OCI-LY3 (cell line): ENCODE measurements around the gene ALG11.

ENCODE experiments used
- H2AFZ ChIP-seq: fragments of 200-600, 300-600 bp; shearing (Covaris generic); 2 replicates; pipeline ENCODE4 v1.6.0; 2014; ENCODE audit warnings: antibody characterized with exemption, low read depth, low read length
- H3K27ac ChIP-seq: fragments of 200-600, 300-600 bp; sonication (generic); 2 replicates; pipeline ENCODE4 v1.5.1; 2014; ENCODE audit warnings: mild to moderate bottlenecking, low read length, moderate library complexity, mixed read lengths
- H3K27me3 ChIP-seq: fragments of 200-600, 300-600 bp; sonication (generic); 2 replicates; pipeline ENCODE4 v1.6.1; 2014; ENCODE audit warnings: low read depth, low read length, mixed read lengths
- H3K36me3 ChIP-seq: fragments of 200-600, 300-600 bp; sonication (generic); replicated peaks from 2 replicates; pipeline ENCODE3; 2014; ENCODE audit warnings: low read depth, low read length, mixed read lengths
- H3K4me1 ChIP-seq: fragments of 300-600, 200-600 bp; sonication (generic); 2 replicates; pipeline ENCODE4 v1.6.1; 2014; ENCODE audit warnings: low read length, mixed read lengths
- H3K4me2 ChIP-seq: fragments of 200-600, 300-600 bp; sonication (generic); 2 replicates; pipeline ENCODE4 v1.6.1; 2014; ENCODE audit warnings: low read length, mixed read lengths
- H3K4me3 ChIP-seq: fragments of 300-600, 200-600 bp; sonication (generic); 2 replicates; pipeline ENCODE4 v1.5.1; 2014; ENCODE audit warnings: antibody characterized with exemption, mild to moderate bottlenecking, low read length, moderate library complexity
- H3K79me2 ChIP-seq: fragments of 300-600, 200-600 bp; shearing (Covaris generic); 2 replicates; pipeline ENCODE4 v1.6.1; 2014; ENCODE audit warnings: mild to moderate bottlenecking, low read length, mixed read lengths
- H3K9ac ChIP-seq: fragments of 300-600, 200-600 bp; shearing (Covaris generic); 2 replicates; pipeline ENCODE4 v1.6.0; 2014; ENCODE audit warnings: mild to moderate bottlenecking, low read length, moderate library complexity
- H3K9me3 ChIP-seq: fragments of 200-600, 300-600 bp; shearing (Covaris generic); 2 replicates; pipeline ENCODE4 v1.6.1; 2014; ENCODE audit warnings: low read length, mixed read lengths; ENCODE audit not compliant: insufficient read depth
- H4K20me1 ChIP-seq: fragments of 200-600, 300-600 bp; sonication (generic); 2 replicates; pipeline ENCODE4 v1.6.1; 2016; ENCODE audit warnings: low read length, mixed read lengths; ENCODE audit not compliant: insufficient read depth
- EZH2phosphoT487 ChIP-seq: fragments of 200-600 bp; shearing (Covaris generic); IDR thresholded peaks from 2 replicates; pipeline ENCODE4 v1.6.1; 2018; ENCODE audit warnings: antibody characterized with exemption, mixed run types, low read depth
- TF ChIP-seq, protein P1 (sequence below): fragments of 200-600, 300-600 bp; sonication (generic); IDR thresholded peaks from 2 replicates; pipeline ENCODE4 v1.5.1; 2014; ENCODE audit warnings: antibody characterized with exemption, low read length, low read depth

The ALG11 gene

DNA sequence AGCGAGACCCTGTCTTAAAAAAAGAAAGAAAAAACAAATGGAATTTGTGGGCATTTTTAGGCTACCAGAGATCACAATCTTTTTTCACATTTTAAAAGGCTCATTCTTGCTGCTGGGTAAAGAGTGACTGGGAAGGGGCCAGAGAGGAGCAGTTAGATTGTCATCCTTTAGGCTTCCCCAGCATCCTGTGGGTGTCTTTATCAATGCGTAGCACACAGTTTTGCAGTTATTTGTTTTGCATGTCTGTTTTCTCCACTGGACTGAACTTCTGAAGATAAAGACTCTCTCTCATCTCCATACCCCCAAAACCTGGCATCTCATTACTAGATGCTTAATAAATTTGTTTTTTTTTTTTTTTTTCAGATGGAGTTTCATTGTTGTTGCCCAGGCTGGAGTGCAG, 10.2 kb downstream of the ALG11 start:
- Histone ChIP-seq H3K9ac (no peak overlapping the region), H3K27me3 (no peaks in the 10 kb centered on the region), H3K4me2 (no peak overlapping the region), H3K9me3 (no peaks in the 10 kb centered on the region), H3K4me1 (no peaks in the 10 kb centered on the region), H3K36me3 (peaks cover 43% of the 10 kb centered on the region), H4K20me1 (peaks cover 14% of the 10 kb centered on the region; the same call in 1 of the 2 replicates), H3K27ac (no peak overlapping the region), H3K79me2 (peaks cover 19% of the 10 kb centered on the region; the same call in 1 of the 2 replicates), H3K4me3 (no peak overlapping the region), H2AFZ (no peak overlapping the region)
- TF ChIP-seq EZH2phosphoT487: no peak
- TF ChIP-seq, protein P1, sequence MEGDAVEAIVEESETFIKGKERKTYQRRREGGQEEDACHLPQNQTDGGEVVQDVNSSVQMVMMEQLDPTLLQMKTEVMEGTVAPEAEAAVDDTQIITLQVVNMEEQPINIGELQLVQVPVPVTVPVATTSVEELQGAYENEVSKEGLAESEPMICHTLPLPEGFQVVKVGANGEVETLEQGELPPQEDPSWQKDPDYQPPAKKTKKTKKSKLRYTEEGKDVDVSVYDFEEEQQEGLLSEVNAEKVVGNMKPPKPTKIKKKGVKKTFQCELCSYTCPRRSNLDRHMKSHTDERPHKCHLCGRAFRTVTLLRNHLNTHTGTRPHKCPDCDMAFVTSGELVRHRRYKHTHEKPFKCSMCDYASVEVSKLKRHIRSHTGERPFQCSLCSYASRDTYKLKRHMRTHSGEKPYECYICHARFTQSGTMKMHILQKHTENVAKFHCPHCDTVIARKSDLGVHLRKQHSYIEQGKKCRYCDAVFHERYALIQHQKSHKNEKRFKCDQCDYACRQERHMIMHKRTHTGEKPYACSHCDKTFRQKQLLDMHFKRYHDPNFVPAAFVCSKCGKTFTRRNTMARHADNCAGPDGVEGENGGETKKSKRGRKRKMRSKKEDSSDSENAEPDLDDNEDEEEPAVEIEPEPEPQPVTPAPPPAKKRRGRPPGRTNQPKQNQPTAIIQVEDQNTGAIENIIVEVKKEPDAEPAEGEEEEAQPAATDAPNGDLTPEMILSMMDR: no peak

DNA sequence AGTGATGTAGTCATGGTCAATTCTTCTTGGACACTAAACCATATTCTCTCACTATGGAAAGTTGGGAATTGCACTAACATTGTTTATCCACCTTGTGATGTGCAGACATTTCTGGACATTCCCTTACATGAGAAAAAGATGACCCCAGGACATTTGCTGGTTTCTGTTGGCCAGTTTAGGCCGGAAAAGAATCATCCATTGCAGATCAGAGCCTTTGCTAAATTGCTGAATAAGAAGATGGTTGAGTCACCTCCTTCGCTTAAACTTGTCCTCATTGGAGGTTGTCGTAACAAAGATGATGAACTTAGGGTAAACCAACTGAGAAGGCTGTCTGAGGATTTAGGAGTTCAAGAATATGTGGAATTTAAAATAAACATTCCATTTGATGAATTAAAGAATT, 12.3 kb downstream of the ALG11 start, which contains the start of gene UTP14C:
TSS of gene UTP14C (plus strand) at position 211 of the 400 bp plus-strand sequence. CDS start 4,114 bp downstream, outside the sequence.
- Histone ChIP-seq H3K4me1 (no peaks in the 10 kb centered on the region), H3K27me3 (no peaks in the 10 kb centered on the region), H3K9ac (no peak within 1 kb of the TSS), H3K36me3 (peaks cover 46% of the 10 kb centered on the region), H3K4me2 (no peak within 1 kb of the TSS), H2AFZ (no peak within 1 kb of the TSS), H3K79me2 (peaks cover 9% of the 10 kb centered on the region; the same call in 1 of the 2 replicates), H4K20me1 (peaks cover 14% of the 10 kb centered on the region; the same call in 1 of the 2 replicates), H3K4me3 (no peak within 1 kb of the TSS), H3K27ac (no peak within 1 kb of the TSS), H3K9me3 (no peaks in the 10 kb centered on the region)
- TF ChIP-seq, protein P1: no peak
- no peak for TF ChIP-seq EZH2phosphoT487

DNA sequence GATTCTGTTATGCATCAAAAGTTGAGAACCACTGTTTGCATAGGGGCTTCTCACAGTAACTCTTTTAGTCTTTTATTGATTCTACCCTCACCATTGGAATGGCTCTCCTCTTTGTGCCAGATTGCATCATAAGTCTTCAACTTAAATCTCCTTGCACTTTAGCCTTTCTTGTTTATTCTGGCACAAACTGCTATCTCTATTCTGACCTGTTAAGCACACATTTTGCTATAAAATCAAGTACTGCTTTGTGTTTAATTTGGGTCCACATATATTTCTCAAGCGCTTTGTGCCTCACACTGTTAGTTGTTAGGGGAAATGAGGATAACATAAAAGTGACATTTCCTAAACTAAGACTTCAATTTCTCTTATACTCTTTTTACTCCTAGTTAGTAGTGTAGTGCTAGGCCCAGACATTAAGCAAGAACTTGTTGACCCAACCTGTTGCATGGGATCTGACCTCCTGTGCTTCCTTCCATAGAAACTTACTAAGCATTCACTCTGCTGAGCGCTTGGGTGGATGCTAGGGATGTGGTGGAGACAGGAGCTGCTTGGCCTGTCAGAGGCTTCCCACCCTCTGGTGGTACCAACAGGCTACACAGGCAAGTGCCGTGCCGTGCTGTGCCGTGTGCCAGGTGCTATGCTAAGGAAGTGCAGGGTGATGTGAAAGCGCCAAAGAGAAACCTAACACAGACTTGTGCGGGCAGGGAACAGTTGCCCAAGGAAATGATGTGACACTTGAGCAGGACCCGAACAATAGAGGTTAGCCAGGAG, 13.5 kb downstream of the ALG11 start:
- Histone ChIP-seq H3K27ac (no peak overlapping the region), H3K27me3 (no peaks in the 10 kb centered on the region), H2AFZ (no peak overlapping the region), H3K9me3 (no peaks in the 10 kb centered on the region), H4K20me1 (peaks cover 14% of the 10 kb centered on the region; the same call in 1 of the 2 replicates), H3K36me3 (peaks cover 44% of the 10 kb centered on the region), H3K79me2 (peaks cover 9% of the 10 kb centered on the region; the same call in 1 of the 2 replicates), H3K4me2 (no peak overlapping the region), H3K4me3 (no peak overlapping the region), H3K9ac (no peak overlapping the region), H3K4me1 (no peaks in the 10 kb centered on the region)
- TF ChIP-seq, protein P1: no peak
- no peak for TF ChIP-seq EZH2phosphoT487

DNA sequence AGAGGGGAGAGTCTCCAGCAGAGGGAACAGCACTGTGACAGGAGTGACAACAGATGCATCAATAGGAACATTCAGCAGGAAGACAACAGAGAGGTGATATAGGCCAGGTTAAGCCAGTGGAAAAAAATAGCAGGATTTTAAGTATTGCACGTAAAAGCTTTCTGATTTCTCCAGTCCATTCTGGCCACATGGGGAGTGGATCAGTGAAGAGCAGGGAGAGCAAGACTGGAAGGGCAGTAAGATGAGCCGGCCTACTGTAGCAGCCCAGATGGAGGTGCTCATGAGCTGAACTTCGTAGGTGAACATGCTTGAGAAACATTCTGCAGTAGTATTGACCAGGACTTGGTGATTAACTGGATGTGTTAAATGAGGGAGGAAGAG, 14.0 kb downstream of the ALG11 start:
- no peak overlapping the region for H3K27ac ChIP-seq

More for the DNA sequence above, 14.0 kb downstream of the ALG11 start:
- Histone ChIP-seq H4K20me1 (peaks cover 14% of the 10 kb centered on the region; the same call in 1 of the 2 replicates), H2AFZ (no peak overlapping the region), H3K4me1 (no peaks in the 10 kb centered on the region), H3K4me2 (no peak overlapping the region), H3K9me3 (no peaks in the 10 kb centered on the region), H3K36me3 (peaks cover 38% of the 10 kb centered on the region), H3K9ac (no peak overlapping the region), H3K27me3 (no peaks in the 10 kb centered on the region), H3K79me2 (peaks cover 9% of the 10 kb centered on the region; the same call in 1 of the 2 replicates), H3K4me3 (no peak overlapping the region)
- TF ChIP-seq, protein P1: no peak
- TF ChIP-seq EZH2phosphoT487: no peak
